OCI-LY1 (cell line): ENCODE data around the gene ANKRD40CL.

Experiments
- H2AFZ ChIP-seq: fragments of 200-600 bp; sonication (generic), shearing (Covaris generic); 2 replicates; pipeline ENCODE4 v1.6.0; 2014; ENCODE audit warnings: antibody characterized with exemption, mild to moderate bottlenecking, low read length
- H3F3A ChIP-seq: fragments of 200-600 bp; sonication (generic), shearing (Covaris generic); 2 replicates; pipeline ENCODE4 v1.6.0; 2014; ENCODE audit warnings: mild to moderate bottlenecking, antibody characterized with exemption, low read length, moderate library complexity; ENCODE audit not compliant: insufficient read depth
- H3K27ac ChIP-seq: fragments of 200-600 bp; sonication (generic); 2 replicates; pipeline ENCODE4 v1.5.1; 2014; ENCODE audit warnings: low read length, mixed run types, mild to moderate bottlenecking, low read depth; ENCODE audit not compliant: poor library complexity, severe bottlenecking
- H3K27me3 ChIP-seq: fragments of 200-600 bp; sonication (generic); 2 replicates; pipeline ENCODE4 v1.6.0; 2014; ENCODE audit warnings: antibody characterized with exemption, mild to moderate bottlenecking, low read length, moderate library complexity; ENCODE audit not compliant: insufficient read depth
- H3K36me3 ChIP-seq: fragments of 200-600 bp; sonication (generic); 2 replicates; pipeline ENCODE4 v1.6.1; 2014; ENCODE audit warnings: mild to moderate bottlenecking, antibody characterized with exemption, low read length, moderate library complexity, mixed read lengths; ENCODE audit not compliant: insufficient read depth
- H3K4me1 ChIP-seq: fragments of 200-600 bp; sonication (generic); 2 replicates; pipeline ENCODE4 v1.5.1; 2014; ENCODE audit warnings: mild to moderate bottlenecking, low read length, moderate library complexity; ENCODE audit not compliant: insufficient read depth, severe bottlenecking
- H3K4me2 ChIP-seq: fragments of 200-600 bp; sonication (generic), shearing (Covaris generic); 2 replicates; pipeline ENCODE4 v1.6.1; 2014; ENCODE audit warnings: low read length
- H3K4me3 ChIP-seq: fragments of 200-600 bp; sonication (generic); 2 replicates; pipeline ENCODE4 v1.5.1; 2014; ENCODE audit warnings: low read length, low read depth, mild to moderate bottlenecking, mixed read lengths; ENCODE audit not compliant: poor library complexity, severe bottlenecking
- H3K79me2 ChIP-seq: fragments of 200-600 bp; shearing (Covaris generic); 2 replicates; pipeline ENCODE4 v1.6.1; 2016; ENCODE audit warnings: mixed run types, low read length, mixed read lengths; ENCODE audit not compliant: insufficient read depth
- H3K9ac ChIP-seq: fragments of 200-600 bp; sonication (generic), shearing (Covaris generic); 2 replicates; pipeline ENCODE4 v1.6.1; 2014; ENCODE audit warnings: mild to moderate bottlenecking, low read length, mixed read lengths
- H3K9me2 ChIP-seq: fragments of 200-600 bp; sonication (generic), shearing (Covaris generic); 2 replicates; pipeline ENCODE4 v1.6.1; 2014; ENCODE audit warnings: low read depth, mild to moderate bottlenecking, low read length, mixed read lengths
- H3K9me3 ChIP-seq: fragments of 200-600 bp; shearing (Covaris generic); 2 replicates; pipeline ENCODE4 v1.6.1; 2014; ENCODE audit warnings: low read length, mixed read lengths
- H4K20me1 ChIP-seq: fragments of 200-600 bp; sonication (generic), shearing (Covaris generic); 2 replicates; pipeline ENCODE4 v1.6.0; 2016; ENCODE audit warnings: mild to moderate bottlenecking, low read length; ENCODE audit not compliant: insufficient read depth
- CTCF ChIP-seq: fragments of 200-600 bp; sonication (generic), shearing (Covaris generic); IDR thresholded peaks from 2 replicates; pipeline ENCODE4 v1.5.1; 2017; ENCODE audit warnings: mild to moderate bottlenecking, antibody characterized with exemption, low read length, moderate library complexity, mixed read lengths
- EZH2 ChIP-seq: fragments of 200-600 bp; sonication (generic), shearing (Covaris generic); IDR thresholded peaks from 2 replicates; pipeline ENCODE4 v1.8.0; 2017; ENCODE audit warnings: borderline replicate concordance, mixed run types, mild to moderate bottlenecking, antibody characterized with exemption, low read length, moderate library complexity, mixed read lengths

ANKRD40CL gene

GRCh38 chr17:50775926-50776325 is 8.6 kb upstream of the ANKRD40CL start:
- no peak overlapping the region for H2AFZ ChIP-seq
- H3K4me2 ChIP-seq: no peak overlapping the region
- no peaks in the 10 kb centered on the region for H3K36me3 ChIP-seq
- no peaks in the 10 kb centered on the region for H3K27me3 ChIP-seq
- no peak overlapping the region for H3K9ac ChIP-seq
- H3K79me2 ChIP-seq: no peaks in the 10 kb centered on the region
- no peaks in the 10 kb centered on the region for H3K9me2 ChIP-seq
- no peak overlapping the region for H3K4me3 ChIP-seq
- H3K9me3 ChIP-seq: no peaks in the 10 kb centered on the region
- peaks cover 10% of the 10 kb centered on the region for H3K4me1 ChIP-seq
- no peak for TF ChIP-seq EZH2
- TF ChIP-seq CTCF: no peak
- H3F3A ChIP-seq: no peaks in the 10 kb centered on the region
- no peaks in the 10 kb centered on the region for H4K20me1 ChIP-seq
- no peak overlapping the region for H3K27ac ChIP-seq

GRCh38 chr17:50774225-50774803 is 7.0 kb upstream of the ANKRD40CL start:
- no peaks in the 10 kb centered on the region for H3K9me2 ChIP-seq
- no peak overlapping the region for H3K27ac ChIP-seq
- TF ChIP-seq EZH2 (no peak), CTCF (no peak)
- no peak overlapping the region for H3K4me2 ChIP-seq
- H3K4me1 ChIP-seq: peaks cover 10% of the 10 kb centered on the region
- no peaks in the 10 kb centered on the region for H3F3A ChIP-seq
- no peaks in the 10 kb centered on the region for H3K27me3 ChIP-seq
- no peaks in the 10 kb centered on the region for H3K79me2 ChIP-seq
- H3K9ac ChIP-seq: no peak overlapping the region
- H4K20me1 ChIP-seq: no peaks in the 10 kb centered on the region
- no peak overlapping the region for H3K4me3 ChIP-seq
- no peak overlapping the region for H2AFZ ChIP-seq
- H3K36me3 ChIP-seq: no peaks in the 10 kb centered on the region
- no peaks in the 10 kb centered on the region for H3K9me3 ChIP-seq

GRCh38 chr17:50771991-50772785 is 4.9 kb upstream of the ANKRD40CL start:
- peaks cover 10% of the 10 kb centered on the region for H3K4me1 ChIP-seq
- TF ChIP-seq CTCF (no peak), EZH2 (no peak)
- H2AFZ ChIP-seq: no peak overlapping the region
- no peak overlapping the region for H3K9ac ChIP-seq
- H4K20me1 ChIP-seq: no peaks in the 10 kb centered on the region
- H3K79me2 ChIP-seq: no peaks in the 10 kb centered on the region
- no peaks in the 10 kb centered on the region for H3K36me3 ChIP-seq
- no peak overlapping the region for H3K4me3 ChIP-seq
- no peak overlapping the region; the same call in 1 of the 2 replicates for H3K4me2 ChIP-seq
- no peaks in the 10 kb centered on the region for H3F3A ChIP-seq
- H3K9me2 ChIP-seq: no peaks in the 10 kb centered on the region
- H3K9me3 ChIP-seq: no peaks in the 10 kb centered on the region
- no peaks in the 10 kb centered on the region for H3K27me3 ChIP-seq
- peak overlapping the region; percentile 1 for H3K27ac ChIP-seq
